MV-4-11 (cell line): ENCODE results near the gene PARS2.

Experiments used
- DNase-seq: peaks from one replicate; lab custom pipeline; 2025; lab: John Stamatoyannopoulos, UW

PARS2 gene

DNA sequence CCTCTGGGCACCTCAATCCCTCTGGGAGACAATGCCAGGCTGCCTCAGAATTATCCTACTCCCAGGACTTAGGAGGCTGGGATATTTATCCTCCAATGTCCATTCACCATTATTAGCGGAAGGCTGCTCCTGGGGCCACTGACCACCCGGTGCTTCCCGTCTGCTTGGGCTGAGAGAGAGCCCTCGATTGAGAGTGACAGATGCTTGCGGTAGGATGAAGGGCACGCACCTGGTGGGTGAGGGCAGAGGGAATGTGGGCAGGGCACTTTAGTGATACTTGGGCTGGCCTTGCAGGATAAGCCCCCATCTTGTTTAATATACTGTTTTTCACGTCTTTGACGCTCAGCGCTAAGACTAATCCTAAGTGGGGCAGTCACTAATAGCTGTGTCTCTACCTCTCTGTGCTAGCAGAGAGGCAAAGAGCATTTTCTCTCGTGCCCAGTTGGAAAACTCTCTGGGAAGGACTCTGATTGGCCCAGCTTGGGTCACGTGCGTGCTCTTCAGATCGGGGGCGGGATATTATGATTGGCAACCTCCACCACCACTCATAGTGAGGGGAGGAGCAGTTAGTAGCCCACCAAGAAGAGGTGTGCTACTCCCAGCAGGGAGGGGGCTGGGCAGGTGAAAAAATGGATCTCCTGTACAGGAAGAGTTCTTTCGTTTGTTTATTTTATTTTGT, 10.6 kb upstream of the PARS2 start:
- no peak for DNase-seq

DNA sequence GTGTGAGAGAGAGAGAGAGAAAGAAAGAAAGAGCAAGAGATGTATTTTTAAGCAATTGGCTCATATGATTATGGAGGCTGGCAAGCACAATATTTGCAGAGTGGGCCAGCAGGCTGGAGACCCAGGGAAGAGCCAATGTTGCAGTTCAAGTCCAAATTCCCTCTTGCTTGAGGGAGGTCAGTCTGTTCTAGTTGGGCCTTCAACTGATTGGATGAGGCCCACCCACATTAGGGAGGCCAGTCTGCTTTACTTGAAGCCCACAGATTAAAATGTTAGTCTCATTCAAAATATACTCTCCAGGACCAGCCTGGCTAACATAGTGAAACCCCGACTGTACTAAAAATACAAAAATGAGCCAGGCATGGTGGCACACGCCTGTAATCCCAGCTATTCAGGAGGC, 8.6 kb upstream of the PARS2 start:
- no peak for DNase-seq

DNA sequence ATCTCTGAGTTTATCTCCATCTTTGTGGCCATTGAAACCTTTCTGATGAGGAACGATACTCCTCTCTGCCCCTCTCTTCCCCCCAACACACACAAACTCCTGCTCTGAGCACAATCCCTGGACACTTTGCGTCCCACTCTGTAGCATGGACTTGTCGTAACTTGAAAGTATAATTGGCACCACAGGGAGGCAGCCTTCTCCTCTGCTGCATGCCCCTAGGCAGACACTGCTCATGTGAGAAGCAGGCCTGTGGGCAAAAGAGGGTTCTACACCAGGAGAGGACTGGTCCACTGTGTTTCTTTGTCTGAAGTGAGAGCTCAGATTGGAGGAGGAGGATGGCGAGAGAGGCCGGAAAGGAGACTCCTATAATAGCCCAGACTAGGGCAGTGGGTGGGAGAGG, 3.8 kb upstream of the PARS2 start:
- DNase-seq, result no peak

DNA sequence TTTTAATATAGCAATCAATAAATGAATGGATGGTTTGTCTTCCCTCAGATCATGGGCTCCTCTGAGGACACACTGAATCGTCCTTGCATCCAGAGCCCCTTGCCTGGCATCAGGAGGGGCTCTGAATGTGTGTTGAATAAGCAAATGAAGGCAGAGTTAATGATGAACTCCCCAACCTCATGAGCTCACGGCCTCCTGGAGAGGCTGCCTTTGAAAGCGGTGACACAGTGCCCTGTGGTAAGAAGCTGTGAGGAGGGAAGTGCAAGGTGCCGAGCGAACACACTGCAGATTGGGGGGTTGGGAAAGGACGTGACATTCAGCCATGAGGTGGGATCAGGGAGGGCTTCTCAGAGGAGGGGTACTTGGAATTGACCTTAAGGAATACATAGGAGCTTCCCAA, 3.2 kb upstream of the PARS2 start:
- no peak for DNase-seq

DNA sequence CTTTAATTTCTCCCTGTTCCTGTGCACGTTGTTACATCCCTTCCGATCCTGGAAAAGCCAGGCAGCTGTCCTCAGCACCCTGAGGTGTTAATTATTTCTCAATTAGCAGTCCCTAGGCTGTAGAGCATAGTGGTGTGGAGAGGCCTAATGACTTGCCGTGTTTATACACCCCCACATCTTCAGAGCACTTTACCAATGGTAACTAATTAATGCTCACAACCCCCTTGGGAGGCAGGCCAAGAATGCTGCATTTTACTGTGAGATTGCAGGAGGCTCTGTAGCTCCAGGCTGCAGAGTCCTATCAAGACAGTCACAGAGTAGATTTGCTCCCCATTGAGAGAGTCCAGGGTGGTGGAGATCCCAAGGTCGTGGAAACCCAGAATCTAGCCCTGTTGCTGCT, 2.4 kb upstream of the PARS2 start:
- no peak for DNase-seq

DNA sequence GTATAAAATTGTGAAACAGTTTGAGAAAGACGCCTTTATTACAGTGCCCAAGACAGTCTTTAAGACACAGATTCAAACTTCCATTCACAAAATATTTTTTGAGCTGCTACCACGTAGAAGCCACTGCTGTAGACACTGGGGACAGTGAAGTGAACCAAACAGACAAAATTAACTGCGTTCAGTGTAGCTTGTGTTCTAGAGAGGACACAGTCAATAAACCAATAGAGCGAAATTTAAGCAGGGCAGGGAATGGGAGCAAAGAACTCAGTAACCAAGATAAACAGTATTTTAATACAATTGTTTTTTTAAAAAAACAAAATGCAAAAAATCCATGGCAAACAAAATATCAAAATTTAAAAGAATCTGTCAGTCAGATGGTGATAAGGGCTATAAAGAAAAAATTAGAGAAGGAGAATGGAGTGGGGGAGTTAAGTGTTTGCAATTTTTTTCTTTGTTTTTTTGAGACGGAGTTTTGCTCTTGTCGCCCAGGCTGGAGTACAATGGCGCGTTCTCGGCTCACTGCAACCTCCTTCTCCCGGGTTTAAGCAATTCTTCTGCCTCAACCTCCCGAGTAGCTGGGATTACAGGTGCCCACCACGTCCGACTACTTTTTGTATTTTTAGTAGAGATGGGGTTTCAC, 719 bp upstream of the PARS2 start:
- DNase-seq, result no peak

DNA sequence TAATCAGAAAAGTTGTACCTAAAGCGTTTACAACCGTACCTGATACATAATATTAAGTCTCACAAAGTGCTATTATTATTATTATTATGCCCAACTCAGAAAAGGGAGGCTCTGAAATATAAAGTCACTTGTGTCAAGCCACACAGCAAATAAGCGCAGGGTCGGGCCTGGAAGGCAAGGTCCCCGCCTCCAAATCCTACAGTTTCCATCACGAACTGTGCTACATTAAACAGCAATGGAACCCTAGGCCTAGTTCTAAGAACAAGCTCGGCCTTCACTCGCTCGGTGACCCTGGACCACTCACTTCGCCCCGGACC, 549 bp downstream of the PARS2 start:
- DNase-seq, result no peak

DNA sequence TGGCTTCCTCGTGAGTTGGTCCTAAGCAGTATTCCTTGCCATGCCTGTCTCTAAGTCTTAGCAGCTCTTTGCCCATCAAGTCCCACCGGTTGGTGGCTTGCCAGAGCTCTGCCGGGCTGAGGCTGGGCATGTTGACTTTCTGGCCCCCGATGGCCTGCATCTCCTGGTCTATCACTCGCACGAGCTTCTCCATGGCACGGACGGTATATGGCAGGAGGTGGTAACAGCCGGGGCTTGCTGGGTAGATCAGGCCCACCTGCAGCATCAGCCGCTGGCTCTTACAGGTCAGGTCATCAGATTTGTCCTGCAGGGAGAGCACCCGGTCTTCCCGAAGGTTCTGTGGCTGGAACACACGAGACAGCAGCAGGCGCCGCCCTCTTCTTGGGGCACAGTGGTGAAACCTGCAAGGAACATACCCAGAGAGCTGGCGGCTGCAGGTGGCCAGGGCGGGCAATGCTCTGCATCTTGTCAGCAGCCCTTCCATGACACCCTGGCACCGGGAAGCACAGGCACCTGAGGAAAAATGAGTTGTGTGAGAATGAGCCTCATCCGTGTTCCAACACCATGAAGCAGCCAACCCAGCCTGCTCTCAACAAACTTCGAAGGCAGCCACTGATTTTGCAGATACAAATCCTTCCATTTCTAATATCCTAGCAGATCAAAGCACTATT, 5.5 kb downstream of the PARS2 start:
- DNase-seq, result no peak

DNA sequence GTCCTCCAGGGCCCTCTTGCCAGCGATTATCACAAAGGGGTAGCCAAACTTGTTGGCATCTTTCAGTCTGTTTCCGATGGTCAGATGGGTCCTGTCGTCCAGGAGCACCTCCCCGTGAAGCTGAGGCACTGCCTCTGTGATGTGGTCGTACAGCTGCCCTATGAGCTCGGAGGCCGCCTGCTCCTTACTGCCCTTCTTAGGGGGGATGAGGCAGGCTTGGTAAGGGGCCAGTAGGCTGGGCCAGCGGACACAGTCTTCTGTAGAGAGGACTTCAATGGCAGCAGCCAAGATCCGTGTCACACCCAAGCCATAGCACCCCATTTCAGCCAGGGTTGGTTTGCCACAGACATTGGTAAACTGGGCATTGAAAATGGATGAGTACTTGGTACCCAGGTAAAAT, 6.5 kb downstream of the PARS2 start:
- DNase-seq, result no peak

DNA sequence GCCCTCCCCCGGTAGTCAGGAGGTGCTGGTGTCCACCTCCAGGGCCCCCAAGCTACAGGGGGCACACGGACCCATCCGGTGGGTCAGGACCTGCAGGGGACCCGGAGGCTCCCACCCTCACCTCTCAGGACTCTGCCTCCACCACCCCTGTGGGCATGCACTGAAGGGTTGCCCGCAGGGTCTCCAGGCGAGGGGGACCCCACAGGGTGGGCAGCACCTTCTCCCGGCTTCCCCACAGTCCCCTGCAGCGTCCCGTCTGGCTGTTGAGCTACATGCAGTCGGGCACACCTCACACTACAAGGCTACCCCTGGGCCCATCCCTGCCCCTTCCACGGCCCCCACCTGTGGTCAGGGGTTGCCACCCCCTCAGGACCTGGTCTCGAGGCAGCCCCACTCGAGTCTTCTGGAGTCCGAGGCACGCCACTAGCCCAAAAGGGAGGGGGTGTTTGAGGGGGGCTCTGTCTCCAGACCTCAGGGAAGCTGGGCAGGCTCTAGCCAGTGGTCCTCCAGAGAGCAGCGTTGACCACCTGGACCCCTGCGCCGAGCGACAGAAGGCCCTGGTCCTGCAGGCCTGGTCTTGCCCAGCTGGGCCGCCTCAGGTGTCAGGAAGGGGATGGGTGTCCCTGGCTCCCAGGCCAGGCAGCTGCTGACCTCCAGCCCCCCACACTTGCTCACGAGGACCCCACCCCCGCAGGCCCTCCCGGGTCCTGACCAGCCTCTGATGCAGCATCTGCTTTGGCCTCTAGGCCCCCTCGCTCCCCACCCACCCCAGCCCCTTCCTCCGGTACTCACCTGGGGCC, 9.6 kb downstream of the PARS2 start:
- no peak for DNase-seq

DNA sequence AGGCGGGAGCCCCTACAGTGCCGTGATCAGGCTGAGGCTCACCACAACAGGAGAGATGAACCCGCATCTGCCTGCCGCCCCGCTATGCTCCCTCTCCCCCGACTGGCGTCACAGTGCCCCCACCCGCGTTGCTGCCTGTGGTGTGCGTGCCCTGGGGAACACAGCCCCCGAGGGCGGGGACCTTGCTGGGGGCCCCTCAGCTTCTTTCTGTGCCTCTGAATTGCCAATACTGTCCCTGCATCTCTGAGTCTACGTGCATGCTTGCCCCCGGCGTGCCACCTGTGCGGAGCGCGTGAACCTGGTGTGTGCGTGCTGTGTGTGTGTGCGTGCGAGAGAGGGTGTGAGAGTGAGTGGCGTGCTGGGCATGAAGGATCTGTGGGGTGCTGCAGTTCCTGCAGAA, 10.3 kb downstream of the PARS2 start:
- no peak for DNase-seq

DNA sequence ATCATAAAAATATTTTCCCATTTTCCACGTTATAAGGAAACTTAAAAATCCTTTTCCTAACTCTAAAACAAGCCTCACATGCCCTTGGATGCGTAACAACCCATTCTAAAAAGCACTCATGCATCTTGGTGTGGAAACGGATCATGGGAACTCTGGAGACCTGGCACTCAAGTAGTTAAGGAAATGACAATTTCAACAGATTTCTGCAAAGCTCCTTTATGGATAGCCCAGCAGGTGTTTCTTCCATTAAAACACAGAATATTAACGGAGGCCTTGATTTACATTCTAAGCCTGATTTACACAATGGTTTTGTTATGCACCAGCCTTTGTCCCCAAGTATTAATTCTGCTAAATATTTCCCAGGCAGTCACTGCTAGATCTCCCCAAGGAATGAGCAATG, 12.9 kb downstream of the PARS2 start:
- DNase-seq, result no peak

DNA sequence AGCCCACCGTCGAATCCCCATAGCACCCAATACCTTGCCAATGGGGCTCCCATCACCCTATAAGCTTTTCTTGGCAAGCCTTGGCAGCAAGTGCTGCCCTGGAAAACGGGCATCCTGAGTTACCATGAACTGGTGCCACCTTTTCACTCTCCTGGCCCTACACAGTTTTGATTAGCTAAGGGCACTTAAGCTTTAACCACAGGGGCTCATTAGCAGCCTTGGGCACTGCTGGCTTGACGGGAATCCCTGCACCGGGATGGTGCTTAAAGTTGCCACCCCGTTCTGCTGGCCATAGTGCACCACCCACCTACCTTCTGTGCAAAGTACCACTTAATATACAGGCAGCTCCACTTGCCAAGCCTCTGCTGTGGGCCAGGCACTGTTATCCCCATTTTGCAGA, 13.7 kb downstream of the PARS2 start:
- DNase-seq, result no peak

DNA sequence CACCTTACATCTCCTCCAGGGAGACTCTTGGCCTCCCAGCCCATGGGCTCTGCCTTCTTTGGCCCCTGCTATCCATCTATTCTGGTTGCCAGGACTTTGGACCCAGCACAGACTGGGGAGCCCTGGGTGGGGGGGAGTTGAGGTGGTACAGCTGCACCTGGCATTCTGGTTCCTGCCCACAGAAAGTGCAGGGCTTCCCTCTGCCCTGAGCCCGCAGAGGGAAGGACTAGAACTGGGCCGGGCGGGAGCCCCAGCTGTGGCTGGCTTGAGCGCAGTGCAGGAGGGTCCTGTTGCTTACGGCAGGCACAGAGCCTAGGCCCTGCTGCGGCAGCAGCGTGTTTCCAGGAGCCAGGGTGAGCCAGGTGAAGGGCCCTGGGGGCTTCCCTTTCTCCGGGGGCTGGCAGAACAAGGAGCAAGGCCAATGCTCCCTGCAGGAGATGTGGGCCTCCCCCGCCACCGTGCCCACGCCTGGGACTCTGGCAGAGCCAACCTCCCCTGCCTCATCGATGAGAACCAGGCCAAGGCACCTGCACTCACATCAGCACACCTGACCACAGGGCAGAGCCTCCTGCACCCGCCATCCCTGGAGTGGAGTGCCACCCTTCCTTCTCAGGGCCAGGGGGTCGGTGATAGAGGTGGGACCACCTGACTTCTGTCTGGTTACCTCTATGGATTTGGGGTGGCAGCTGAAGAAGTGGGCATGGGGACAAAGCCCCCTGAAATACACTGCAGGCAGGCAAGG, 16.1 kb downstream of the PARS2 start:
- no peak for DNase-seq

DNA sequence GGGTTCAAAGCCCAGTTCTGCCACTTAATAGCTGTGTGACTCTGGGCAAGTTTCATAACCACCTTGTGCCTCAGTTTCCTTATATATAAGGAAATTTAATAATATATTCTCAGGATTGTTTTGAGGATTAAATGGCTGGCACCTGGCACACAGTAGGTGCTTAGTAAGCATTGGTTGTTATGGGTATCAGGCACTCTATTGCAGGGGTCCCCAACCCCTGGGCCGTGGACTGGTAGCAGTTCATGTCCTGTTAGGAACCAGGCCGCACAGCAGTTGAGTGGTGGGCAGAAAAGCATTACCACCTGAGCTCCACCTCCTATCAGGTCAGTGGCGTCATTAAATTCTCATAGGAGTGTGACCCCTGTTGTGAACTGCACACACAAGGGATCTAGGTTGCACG, 18.5 kb downstream of the PARS2 start:
- no peak for DNase-seq

DNA sequence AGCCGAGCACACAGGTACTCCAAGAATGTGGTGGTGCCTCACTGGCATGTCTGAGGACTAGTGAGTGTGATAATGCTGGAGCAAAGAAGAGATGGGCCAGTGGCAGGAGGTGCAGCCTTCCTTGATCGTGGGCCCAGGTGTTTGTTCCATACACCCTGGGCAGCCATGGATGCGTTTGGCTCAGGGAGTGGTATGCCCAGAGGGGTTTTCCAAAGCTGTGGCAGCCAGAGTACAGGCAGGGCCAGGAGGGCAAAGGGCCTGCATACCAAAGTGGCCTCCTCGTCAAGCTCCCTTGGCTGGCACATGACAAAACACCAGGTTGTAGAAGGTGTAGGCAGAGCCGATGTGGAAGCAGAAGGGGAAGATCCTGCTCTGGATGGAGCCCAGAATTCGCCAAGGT, 19.0 kb downstream of the PARS2 start:
- no peak for DNase-seq

DNA sequence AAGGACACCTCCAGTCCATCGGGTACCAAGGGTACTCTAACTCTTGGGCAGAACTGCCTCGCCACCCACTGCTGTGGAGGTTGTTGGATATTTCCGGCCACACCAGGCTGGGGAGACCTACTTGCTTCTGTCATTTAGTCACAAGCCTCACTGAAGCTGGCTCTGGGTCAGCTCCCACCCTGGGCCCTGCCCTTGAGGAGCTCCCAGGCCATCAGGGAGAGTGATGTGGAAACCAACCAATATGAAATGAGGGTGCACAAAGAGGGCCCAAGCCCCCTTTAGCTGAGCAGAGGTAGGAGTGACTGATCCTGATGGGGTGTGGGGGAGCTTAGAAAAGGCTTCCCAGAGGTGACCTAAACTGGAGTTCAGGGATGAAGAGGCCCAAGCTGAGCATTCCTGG, 19.6 kb downstream of the PARS2 start:
- no peak for DNase-seq

DNA sequence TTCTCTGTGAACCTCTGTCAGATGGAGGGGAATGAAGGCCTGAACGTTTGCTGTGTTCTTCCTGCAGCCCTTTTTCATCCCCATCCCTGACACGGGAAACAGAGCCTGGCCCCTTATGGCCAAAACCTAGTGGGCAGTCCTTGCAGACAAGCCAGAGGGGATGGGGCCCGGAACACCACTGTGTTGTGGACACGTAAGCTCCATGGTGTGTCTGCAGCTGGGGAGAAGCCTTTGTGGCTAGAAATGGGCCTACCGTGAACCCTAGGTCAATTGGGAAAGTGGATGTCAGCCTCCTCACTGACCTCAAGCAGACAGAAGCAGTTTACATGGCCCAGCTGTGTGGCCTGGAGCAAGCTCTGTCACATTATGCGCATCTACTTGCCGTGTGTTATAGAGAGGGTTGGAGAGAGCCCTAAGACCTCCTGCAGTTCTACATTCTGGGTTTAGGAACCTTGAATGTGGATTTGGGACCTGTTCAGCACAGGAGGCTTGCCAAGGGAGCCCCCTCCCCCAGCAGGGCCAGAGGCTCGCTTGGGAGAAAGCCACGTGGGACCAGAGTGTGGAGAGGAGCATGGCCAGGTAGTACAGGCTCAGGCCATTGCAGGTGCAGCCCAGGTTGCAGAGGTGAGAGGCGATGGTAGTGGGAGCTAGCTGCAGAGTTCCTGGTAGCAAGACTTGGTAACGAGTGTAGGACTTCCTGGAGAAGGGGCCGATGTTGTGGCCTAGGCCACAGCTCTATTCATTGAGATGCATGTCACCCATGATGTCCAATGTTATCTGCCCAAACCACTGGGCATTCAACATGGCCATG, 20.7 kb downstream of the PARS2 start:
- no peak for DNase-seq

DNA sequence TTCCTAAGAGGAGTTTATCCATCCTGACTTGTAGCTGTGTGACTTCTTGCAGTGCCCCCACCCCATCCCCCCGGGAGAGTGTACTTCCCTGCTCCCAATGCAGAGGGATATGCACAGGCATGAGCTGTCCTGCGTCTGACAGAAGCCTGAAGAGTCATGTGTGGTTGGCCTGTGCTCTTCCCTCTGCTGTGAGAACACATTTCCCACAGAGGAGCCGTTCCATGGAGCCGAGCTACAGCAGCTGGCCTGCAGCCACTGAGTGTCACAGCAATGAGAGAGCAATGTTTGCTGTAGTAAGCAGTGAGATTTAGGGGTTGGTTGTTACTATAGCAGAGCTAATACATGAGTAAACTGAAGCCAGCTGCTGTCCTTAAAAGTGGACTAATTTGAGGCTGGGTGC, 22.0 kb downstream of the PARS2 start:
- DNase-seq, result no peak

DNA sequence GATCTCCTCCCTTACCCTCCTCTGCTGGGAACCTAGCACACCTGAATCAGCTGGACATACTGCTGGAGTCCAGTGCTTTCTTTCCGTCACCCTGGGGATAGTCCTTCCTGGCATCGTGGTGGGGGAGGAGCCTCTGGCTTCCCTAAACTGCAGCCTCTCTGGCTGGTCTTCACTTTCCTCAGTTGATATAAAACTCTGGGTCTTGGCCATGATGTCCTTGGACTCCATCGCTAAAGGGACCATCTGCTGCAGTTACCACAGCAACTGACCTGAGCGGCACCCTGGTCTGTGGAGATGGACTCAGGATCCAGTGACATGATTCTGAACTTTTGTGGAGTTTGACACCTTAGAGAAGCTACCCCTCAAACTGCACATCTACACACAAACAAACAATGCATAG, 22.8 kb downstream of the PARS2 start:
- DNase-seq, result no peak

DNA sequence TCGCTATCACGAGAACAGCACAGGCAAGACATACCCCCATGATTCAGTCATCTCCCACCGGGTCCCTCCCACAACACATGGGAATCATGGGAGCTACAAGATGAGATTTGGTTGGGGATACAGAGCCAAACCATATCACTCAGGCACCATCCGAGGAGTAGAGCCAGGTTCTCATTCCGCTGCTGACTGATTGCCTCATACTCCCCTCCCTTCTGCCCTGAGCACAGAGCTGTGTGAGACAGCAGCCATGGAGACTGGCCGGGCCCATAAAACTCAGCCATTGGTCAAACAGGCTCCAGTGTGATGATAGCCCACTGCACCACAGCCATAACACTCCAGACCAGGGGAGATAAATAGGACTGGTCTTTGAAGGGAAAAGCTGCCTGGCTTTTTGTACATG, 26.1 kb downstream of the PARS2 start:
- DNase-seq, result no peak

DNA sequence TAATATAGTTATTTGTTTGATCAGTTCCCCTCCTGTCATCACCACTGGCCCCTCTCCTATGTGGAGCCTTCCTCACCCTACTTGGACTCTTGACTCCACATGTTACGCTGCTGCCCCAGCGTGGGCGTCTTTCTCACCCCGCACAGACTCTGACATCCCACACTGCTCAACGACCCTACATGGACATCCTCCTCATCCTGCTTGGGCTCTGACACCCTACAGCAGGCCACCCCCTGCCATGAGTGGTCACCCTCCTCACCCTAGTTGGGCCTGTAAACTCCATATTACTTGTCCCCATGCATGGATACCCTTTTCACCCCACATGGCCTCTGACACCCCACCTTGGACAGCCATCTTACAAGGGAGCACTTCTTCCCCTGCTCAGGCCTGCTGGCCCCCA, 27.6 kb downstream of the PARS2 start:
- DNase-seq, result no peak
